Activated CD4-positive, alpha-beta T cell treated with anti-CD3 and anti-CD28 coated beads for 36 hours (primary cell): Measurements from ENCODE around the gene PRSS12. TPM values are rescaled to one million over a fixed set of nuclear protein-coding genes. Genes with fewer than 3 reads are reported as not detected.
"Not testable (repeated sequence)": the region's sequence is repeated elsewhere in the genome, so short reads cannot be mapped to it uniquely, and the experiment has no call there.

ENCODE experiments used
- ATAC-seq: fragments of 200-7000 bp; cut with Tn5 transposase; one replicate; pipeline ENCODE4 v1.10.0; 2021; ENCODE audit warnings: mild to moderate bottlenecking, moderate library complexity
- CTCF ChIA-PET: fragments of 350-600 bp; sonication (Branson Sonifier 250); formaldehyde crosslinking; loops from one replicate; lab custom pipeline; 2021; ENCODE audit warnings: antibody characterized with exemption; lab: Charles Lee
- POLR2A ChIA-PET: fragments of 350-600 bp; sonication (Branson Sonifier 250); formaldehyde crosslinking; loops from one replicate; lab custom pipeline; 2021; ENCODE audit warnings: antibody characterized with exemption, inconsistent platforms; lab: Charles Lee
- DNase-seq: peaks from one replicate; pipeline ENCODE4 v3.0.0-alpha.2; 2020
- H3K27ac Mint-ChIP-seq: one replicate; pipeline ENCODE4 v1.8.0; 2021; ENCODE audit warnings: mixed read lengths
- H3K27me3 Mint-ChIP-seq: one replicate; pipeline ENCODE4 v1.8.0; 2021; ENCODE audit warnings: mixed read lengths
- H3K36me3 Mint-ChIP-seq: one replicate; pipeline ENCODE4 v1.8.0; 2021; ENCODE audit warnings: low read depth, mixed read lengths
- H3K4me1 Mint-ChIP-seq: one replicate; pipeline ENCODE4 v1.8.0; 2021; ENCODE audit warnings: mixed read lengths
- H3K4me3 Mint-ChIP-seq: one replicate; pipeline ENCODE4 v1.8.0; 2021; ENCODE audit warnings: mild to moderate bottlenecking, moderate library complexity, mixed read lengths
- H3K9me3 Mint-ChIP-seq: one replicate; pipeline ENCODE4 v1.8.0; 2021; ENCODE audit warnings: low read depth, mixed read lengths
- intact Hi-C, 2 experiments: fragments of 100-400 bp; cut with DNase I in 1 of 2; cut with micrococcal nuclease in 1 of 2; formaldehyde crosslinking; loops; one replicate each; pipeline versions ENCODE4 v1.14.2 to v1.15.1; 2022 to 2024; cut with DNase I, micrococcal nuclease
- total RNA-seq, 2 experiments: library from RNA; stranded (reverse); gene quantifications; one replicate each; pipeline ENCODE4 v1.2.3, GENCODE V29; 2021

Gene PRSS12
- total RNA-seq, 2 experiments from 2014 or later: not detected

DNA sequence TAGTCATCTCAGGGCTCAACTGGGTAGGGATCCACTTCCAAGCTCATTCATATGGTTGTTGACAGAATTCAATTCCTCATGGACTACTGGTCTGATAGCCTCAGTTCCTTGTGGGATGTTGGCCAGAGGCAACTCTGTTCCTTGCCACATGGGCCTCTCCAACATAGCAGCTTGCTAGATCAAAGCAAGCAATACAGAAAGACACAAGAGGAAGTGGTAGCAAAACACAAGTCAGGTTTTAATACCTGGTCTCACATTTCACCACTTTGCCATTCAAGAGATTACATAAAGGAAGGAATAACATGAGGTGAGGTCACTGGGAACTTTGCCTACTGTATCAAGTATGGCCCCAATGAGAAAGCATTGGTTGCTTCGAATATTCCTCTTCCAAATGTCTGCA lies 79.2 kb downstream of the PRSS12 start:
- no peak for DNase-seq
- Mint-ChIP-seq H3K4me3 (no peak overlapping the region), H3K36me3 (peaks cover 2% of the 10 kb centered on the region), H3K27ac (no peak overlapping the region), H3K4me1 (peaks cover 17% of the 10 kb centered on the region), H3K27me3 (peaks cover 2% of the 10 kb centered on the region), H3K9me3 (no peaks in the 10 kb centered on the region)
- ATAC-seq: no peak
- ChIA-PET POLR2A (no interaction called here), CTCF (interaction anchor here (0.6 to 6.1 kb wide), 3 partner anchors 8 to 25 kb away, joined by 3 to 33 read pairs (median 7); no protein-coding TSS in a partner anchor)
- intact Hi-C loops: loop anchor here (1.0 to 5.0 kb wide), 3 partner anchors 51 to 197 kb away; no protein-coding TSS in a partner anchor

DNA sequence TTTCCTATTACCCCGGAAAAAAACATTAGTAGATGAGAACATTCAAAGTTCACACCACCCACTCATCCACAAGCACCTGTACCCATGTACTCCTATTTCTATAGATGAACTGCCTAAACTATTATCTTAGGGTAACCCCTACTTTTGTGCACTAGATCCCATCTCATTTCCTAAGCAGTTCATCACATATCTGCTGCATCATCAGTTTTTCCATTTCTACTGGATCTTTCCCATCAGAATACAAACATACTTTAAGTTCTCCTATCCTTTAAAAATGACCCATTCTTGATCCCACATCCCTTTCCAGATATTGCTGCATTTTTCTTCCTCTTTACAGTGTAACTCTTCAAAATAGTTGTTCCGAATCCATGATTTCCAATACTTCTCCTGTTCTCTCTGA lies 81.0 kb downstream of the PRSS12 start:
- no peak overlapping the region for H3K27ac Mint-ChIP-seq
- H3K27me3 Mint-ChIP-seq: peaks cover 2% of the 10 kb centered on the region
- no peaks in the 10 kb centered on the region for H3K36me3 Mint-ChIP-seq
- H3K9me3 Mint-ChIP-seq: no peaks in the 10 kb centered on the region
- ATAC-seq (no peak), DNase-seq (no peak)
- ChIA-PET CTCF (interaction anchor here (1.0 to 6.1 kb wide), 6 partner anchors 9 to 81 kb away, joined by 3 to 33 read pairs (median 4); partner anchors contain the start of gene PRSS12), POLR2A (no interaction called here)
- intact Hi-C loops: loop anchor here (2.0 to 5.0 kb wide), 3 partner anchors 49 to 823 kb away; no protein-coding TSS in a partner anchor
- no peak overlapping the region for H3K4me3 Mint-ChIP-seq
- H3K4me1 Mint-ChIP-seq: peaks cover 2% of the 10 kb centered on the region

DNA sequence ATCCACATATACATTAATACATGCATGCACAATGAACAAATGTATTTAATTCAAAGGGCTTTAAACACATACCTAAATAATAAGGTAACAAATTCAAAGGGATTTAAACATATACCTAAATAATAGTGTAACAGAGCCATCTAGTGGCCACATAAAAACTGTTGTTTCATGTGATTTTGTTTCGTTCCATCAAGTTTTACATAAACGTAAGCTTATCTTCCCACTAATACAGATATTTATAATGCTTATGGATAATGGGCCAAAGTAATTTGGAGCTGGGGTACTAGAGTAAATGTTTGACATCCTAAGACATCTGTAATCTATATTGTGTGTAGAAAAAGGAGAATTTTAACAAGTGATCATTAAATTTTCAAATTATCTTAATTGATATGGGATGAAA lies 82.3 kb downstream of the PRSS12 start:
- no peak overlapping the region for H3K4me3 Mint-ChIP-seq
- peak; percentile 30 for ATAC-seq
- POLR2A ChIA-PET: no interaction called here
- no peak for DNase-seq
- H3K27ac Mint-ChIP-seq: no peak overlapping the region
- H3K9me3 Mint-ChIP-seq: no peaks in the 10 kb centered on the region
- peaks cover 2% of the 10 kb centered on the region for H3K27me3 Mint-ChIP-seq
- H3K4me1 Mint-ChIP-seq: no peaks in the 10 kb centered on the region
- no peaks in the 10 kb centered on the region for H3K36me3 Mint-ChIP-seq
- intact Hi-C loops: loop anchor here (1.0 to 5.0 kb wide), 4 partner anchors 48 to 1912 kb away; no protein-coding TSS in a partner anchor
- CTCF ChIA-PET: interaction anchor here (0.6 to 6.1 kb wide), 10 partner anchors 8 to 292 kb away, joined by 3 to 33 read pairs (median 4); partner anchors contain the start of gene PRSS12

DNA sequence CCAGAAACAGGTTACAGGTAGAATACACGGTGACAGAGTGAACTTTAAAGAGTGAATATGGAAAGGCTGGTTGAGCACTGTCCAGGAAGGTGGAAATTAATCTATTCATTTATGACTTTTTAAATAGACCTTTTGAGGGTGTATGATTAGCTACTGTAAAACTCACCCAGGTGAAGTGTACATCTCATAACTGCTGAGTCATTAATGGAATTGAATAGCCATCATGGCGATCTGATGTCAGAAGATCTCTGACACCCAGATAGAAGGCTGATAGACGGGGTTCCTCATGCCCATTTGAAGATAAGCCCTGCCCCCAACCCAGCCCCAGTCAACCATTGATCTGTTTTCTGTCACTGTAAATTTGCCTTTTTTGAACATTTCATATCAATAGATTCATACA lies 84.0 kb downstream of the PRSS12 start:
- Mint-ChIP-seq H3K9me3 (no peaks in the 10 kb centered on the region), H3K27ac (no peak overlapping the region), H3K36me3 (no peaks in the 10 kb centered on the region), H3K27me3 (peaks cover 5% of the 10 kb centered on the region), H3K4me3 (no peak overlapping the region), H3K4me1 (no peaks in the 10 kb centered on the region)
- ChIA-PET POLR2A (no interaction called here), CTCF (no interaction called here)
- intact Hi-C loops: no loop called here
- ATAC-seq (no peak), DNase-seq (no peak)

DNA sequence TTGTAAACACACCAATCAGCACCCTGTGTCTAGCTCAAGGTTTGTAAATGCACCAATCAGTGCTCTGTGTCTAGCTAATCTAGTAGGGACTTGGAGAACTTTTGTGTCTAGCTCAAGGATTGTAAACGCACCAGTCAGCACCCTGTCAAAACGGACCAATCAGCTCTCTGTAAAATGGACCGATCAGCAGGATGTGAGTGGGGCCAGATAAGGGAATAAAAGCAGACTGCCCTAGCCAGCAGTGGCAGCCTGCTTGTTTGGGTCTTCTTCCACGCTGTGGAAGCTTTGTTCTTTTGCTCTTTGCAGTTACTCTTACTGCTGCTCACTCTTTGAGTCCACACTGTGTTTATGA lies 86.7 kb downstream of the PRSS12 start:
- ATAC-seq, H3K27ac Mint-ChIP-seq, POLR2A ChIA-PET, DNase-seq, H3K27me3 Mint-ChIP-seq, H3K4me1 Mint-ChIP-seq, intact Hi-C loops, H3K36me3 Mint-ChIP-seq, H3K9me3 Mint-ChIP-seq: not testable (repeated sequence)
- peak overlapping the region; percentile 28 for H3K4me3 Mint-ChIP-seq
- CTCF ChIA-PET: interaction anchor here (1.9 to 2.0 kb wide), 2 partner anchors 8 to 43 kb away, joined by 4 to 7 read pairs; no protein-coding TSS in a partner anchor

DNA sequence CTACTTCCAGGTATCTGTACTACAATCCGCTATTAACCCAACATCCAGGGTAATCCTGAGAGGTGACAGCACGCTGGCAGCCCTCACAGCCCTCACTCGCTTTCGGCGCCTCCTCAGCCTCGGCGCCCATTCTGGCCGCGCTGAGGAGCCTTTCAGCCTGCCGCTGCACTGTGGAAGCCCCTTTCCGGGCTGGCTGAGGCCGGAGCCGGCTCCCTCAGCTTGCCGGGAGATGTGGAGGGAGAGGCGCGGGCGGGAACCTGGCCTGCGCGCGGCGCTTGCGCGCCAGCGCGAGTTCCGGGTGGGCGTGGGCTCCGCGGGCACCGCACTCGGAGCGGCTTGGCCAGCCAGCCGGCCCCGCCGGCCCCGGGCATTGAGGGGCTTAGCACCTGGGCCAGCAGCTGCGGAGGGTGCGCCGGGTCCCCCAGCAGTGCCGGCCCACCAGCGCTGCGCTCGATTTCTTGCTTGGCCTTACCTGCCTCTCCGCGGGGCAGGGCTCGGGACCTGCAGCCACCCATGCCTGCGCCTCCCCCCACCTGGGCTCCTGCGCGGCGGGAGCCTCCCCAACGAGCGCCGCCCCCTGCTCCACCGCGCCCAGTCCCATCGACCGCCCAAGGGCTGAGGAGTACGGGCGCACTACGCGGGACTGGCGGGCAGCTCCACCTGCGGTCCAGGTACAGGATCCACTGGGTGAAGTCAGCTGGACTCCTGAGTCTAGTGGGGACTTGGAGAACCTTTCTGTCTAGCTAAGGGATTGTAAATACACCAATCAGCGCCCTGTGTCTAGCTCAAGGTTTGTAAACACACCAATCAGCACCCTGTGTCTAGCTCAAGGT lies 87.3 kb downstream of the PRSS12 start:
- ChIA-PET POLR2A (no interaction called here), CTCF (interaction anchor here (0.6 to 2.0 kb wide), 3 partner anchors 9 to 42 kb away, joined by 4 to 7 read pairs (median 4); no protein-coding TSS in a partner anchor)
- intact Hi-C loops: loop anchor here in 1 of 2 experiments (1.0 kb wide), 1 partner anchor 12 kb away; no protein-coding TSS in a partner anchor
- H3K36me3 Mint-ChIP-seq: no peaks in the 10 kb centered on the region
- no peaks in the 10 kb centered on the region for H3K4me1 Mint-ChIP-seq
- H3K9me3 Mint-ChIP-seq: no peaks in the 10 kb centered on the region
- peak overlapping the region; percentile 58 for H3K4me3 Mint-ChIP-seq
- H3K27me3 Mint-ChIP-seq: peaks cover 5% of the 10 kb centered on the region
- H3K27ac Mint-ChIP-seq: no peak overlapping the region
- ATAC-seq: peak; percentile 78
- peak; percentile 65 for DNase-seq

DNA sequence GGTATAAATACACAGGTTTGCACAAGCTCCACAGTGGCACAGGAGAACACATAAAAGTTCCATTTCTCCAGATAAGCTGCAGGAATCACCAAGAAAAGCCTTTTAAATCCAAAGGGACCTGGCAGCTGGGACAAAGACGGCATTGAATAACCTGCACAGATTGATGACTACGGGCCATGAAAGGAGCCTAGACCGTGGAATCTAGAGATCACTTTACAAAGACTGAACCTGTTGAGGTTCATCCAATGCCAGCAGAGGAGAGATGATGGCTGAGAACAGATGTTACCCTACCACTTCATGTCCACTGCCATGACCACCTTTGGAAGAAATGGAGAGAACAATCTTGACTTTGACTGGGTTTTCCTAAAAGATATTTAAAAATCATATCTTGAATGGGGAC lies 88.7 kb downstream of the PRSS12 start:
- Mint-ChIP-seq H3K4me1 (no peaks in the 10 kb centered on the region), H3K27ac (no peak overlapping the region), H3K27me3 (peaks cover 3% of the 10 kb centered on the region), H3K4me3 (no peak overlapping the region), H3K36me3 (no peaks in the 10 kb centered on the region), H3K9me3 (no peaks in the 10 kb centered on the region)
- ChIA-PET CTCF (interaction anchor here (4.9 kb wide), 1 partner anchor 8 kb away, joined by 33 read pairs; no protein-coding TSS in a partner anchor), POLR2A (interaction anchor here (0.7 kb wide), 1 partner anchor 12 kb away, joined by 3 read pairs; no protein-coding TSS in a partner anchor)
- DNase-seq: no peak
- no peak for ATAC-seq
- intact Hi-C loops: no loop called here

DNA sequence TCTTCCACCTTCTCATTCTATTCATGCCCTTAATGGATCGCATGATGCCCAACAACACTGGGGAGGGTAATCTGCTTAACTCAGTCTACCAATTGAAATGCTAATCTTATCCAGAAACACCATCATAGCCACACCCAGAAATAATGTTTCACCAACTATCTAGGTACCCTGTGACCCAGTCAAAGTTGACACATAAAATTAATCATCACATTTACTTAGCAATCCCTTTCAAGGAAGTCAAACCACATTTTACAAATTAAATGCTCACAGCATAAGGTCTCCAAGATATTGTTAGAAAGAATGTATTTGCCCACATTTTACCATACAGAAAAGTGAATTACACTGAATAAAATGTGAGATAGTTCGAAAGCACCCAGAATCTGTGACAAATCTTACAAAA lies 92.5 kb downstream of the PRSS12 start:
- DNase-seq: no peak
- intact Hi-C loops: no loop called here
- H3K27ac Mint-ChIP-seq: no peak overlapping the region
- no peak for ATAC-seq
- no peaks in the 10 kb centered on the region for H3K36me3 Mint-ChIP-seq
- H3K4me3 Mint-ChIP-seq: no peak overlapping the region
- peaks cover 3% of the 10 kb centered on the region for H3K27me3 Mint-ChIP-seq
- no peaks in the 10 kb centered on the region for H3K9me3 Mint-ChIP-seq
- no peaks in the 10 kb centered on the region for H3K4me1 Mint-ChIP-seq
- ChIA-PET CTCF (interaction anchor here (4.9 kb wide), 1 partner anchor 12 kb away, joined by 33 read pairs; no protein-coding TSS in a partner anchor), POLR2A (no interaction called here)

DNA sequence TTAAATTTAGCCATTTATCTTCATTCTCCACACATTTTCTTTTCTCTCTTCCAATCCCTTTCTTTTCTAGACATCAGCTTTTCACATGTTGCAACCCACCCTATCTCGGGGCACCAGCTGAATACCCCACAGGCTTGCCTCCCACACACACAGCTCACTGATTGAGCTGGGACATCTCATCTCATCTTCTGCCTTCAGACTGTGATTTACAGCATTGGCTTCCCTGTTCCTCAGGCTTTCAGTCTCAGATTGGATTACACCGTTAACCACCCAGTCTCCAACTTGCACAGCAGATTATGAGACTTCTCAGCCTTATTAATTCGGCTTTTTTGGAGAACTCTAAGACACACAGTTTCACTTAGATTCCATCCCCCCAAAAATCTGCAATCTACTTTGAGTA lies 93.7 kb downstream of the PRSS12 start:
- Mint-ChIP-seq H3K36me3 (no peaks in the 10 kb centered on the region), H3K27me3 (no peaks in the 10 kb centered on the region), H3K4me1 (no peaks in the 10 kb centered on the region), H3K9me3 (no peaks in the 10 kb centered on the region), H3K27ac (no peak overlapping the region), H3K4me3 (no peak overlapping the region)
- ChIA-PET CTCF (interaction anchor here (1.4 kb wide), 1 partner anchor 34 kb away, joined by 4 read pairs; no protein-coding TSS in a partner anchor), POLR2A (no interaction called here)
- no peak for ATAC-seq
- intact Hi-C loops: no loop called here
- no peak for DNase-seq

DNA sequence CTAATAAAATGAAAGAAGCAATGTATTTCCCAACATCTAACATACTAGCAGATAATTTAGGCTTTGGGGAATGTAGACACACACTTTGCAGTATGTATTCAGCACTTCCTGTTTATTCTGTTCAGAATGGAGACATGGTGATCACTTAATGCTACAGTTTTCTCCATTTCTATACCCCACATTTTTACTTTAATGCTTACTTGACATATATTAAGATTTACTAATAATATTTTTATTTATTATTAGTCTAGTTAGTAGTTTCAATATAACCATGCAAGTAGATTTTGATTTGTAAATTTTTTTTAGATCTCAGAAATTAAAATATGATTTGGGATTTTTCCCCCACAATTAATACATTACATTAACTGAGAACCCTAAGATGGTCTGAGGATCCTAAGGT lies 98.4 kb downstream of the PRSS12 start:
- ATAC-seq: no peak
- Mint-ChIP-seq H3K9me3 (no peaks in the 10 kb centered on the region), H3K27me3 (no peaks in the 10 kb centered on the region), H3K4me1 (no peaks in the 10 kb centered on the region), H3K27ac (no peak overlapping the region), H3K36me3 (no peaks in the 10 kb centered on the region), H3K4me3 (no peak overlapping the region)
- intact Hi-C loops: no loop called here
- no peak for DNase-seq
- ChIA-PET POLR2A (interaction anchor here (0.6 kb wide), 1 partner anchor 9 kb away, joined by 4 read pairs; no protein-coding TSS in a partner anchor), CTCF (no interaction called here)

DNA sequence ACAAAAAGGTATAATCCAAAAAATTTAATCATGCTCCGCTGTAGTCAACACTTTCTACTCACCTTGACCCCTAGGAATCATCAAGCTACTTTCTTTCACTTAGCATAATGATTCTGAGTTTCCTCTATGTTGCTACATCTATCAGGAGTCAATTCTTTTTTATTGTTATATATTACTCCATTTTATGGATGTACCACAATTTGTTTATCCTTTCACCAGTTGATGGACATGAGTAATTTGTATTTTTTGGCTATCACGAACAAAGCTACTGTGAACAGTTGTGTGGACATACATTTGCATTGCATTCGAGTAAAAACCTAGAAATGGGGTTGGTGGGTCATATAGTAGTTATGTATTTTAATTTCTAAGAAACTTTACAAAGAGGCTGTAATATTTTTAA lies 102.9 kb downstream of the PRSS12 start:
- Mint-ChIP-seq H3K9me3 (no peaks in the 10 kb centered on the region), H3K27me3 (no peaks in the 10 kb centered on the region), H3K36me3 (no peaks in the 10 kb centered on the region), H3K27ac (no peak overlapping the region), H3K4me1 (peaks cover 1% of the 10 kb centered on the region), H3K4me3 (no peak overlapping the region)
- ChIA-PET POLR2A (no interaction called here), CTCF (no interaction called here)
- intact Hi-C loops: no loop called here
- no peak for ATAC-seq
- no peak for DNase-seq
